Stimulated activated CD8-positive, alpha-beta memory T cell treated with anti-CD3 and anti-CD28 coated beads, Interleukin-12 subunit alpha, Interleukin-12 subunit beta, amount 100 ng/mL, for 1 hour (primary cell): ENCODE measurements around the gene RAD1.

Experiments
- DNase-seq: peaks from one replicate; pipeline ENCODE4 v3.0.0-alpha.2; 2020; ENCODE audit warnings: low read depth

The RAD1 gene

GRCh38 chr5:34915856-34916192 lies 520 bp upstream of the RAD1 start:
- DNase-seq = no peak

- DNase-seq = no peak
These were observed 599 bp downstream of the RAD1 start for GRCh38 chr5:34914671-34915138.

DNA sequence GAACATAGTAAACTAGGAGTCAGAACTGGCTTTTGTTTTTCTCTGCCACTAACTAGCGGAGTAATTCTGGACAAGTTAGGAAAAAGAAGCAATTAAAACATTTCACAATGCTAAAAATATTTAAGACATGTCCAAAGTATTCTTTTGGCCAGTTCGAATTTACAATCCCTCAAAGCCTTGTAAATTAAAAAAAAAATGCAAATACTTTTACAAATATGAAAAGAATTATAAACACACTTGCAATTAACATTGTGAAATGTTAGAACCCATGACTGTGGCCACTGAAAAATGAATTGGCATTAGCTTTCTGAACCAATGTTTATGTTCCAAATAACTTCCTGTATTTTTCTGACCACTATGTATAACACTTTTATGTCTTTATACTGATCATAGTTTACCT lies 2.2 kb downstream of the RAD1 start:
- DNase-seq = no peak

DNA sequence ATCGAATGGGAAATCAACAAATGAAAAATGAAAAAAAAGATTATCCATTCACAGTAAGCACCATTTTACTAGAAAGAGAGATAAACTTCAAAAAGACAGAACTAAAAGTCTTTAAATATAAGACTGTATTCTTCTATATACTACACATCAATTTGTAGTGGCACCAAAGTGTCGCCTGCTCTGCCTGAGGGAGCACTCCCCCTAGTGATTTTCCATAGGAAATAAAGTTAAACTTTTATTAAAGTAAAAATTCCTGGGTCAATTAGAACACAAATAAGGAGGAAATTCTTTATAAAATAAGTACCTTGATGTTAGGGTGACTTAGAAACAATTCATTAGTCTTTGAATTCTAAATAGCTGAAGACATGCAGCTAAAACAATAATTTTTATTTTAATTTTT lies 9.7 kb downstream of the RAD1 start:
- DNase-seq = no peak

GRCh38 chr5:34903260-34903659 lies 12.0 kb downstream of the RAD1 start:
- DNase-seq = no peak

GRCh38 chr5:34900652-34901051 lies 14.7 kb downstream of the RAD1 start:
- DNase-seq = no peak

GRCh38 chr5:34899066-34899465 lies 16.2 kb downstream of the RAD1 start:
- no peak for DNase-seq

GRCh38 chr5:34898258-34898895 lies 16.9 kb downstream of the RAD1 start:
- peak; percentile 44 for DNase-seq

DNA sequence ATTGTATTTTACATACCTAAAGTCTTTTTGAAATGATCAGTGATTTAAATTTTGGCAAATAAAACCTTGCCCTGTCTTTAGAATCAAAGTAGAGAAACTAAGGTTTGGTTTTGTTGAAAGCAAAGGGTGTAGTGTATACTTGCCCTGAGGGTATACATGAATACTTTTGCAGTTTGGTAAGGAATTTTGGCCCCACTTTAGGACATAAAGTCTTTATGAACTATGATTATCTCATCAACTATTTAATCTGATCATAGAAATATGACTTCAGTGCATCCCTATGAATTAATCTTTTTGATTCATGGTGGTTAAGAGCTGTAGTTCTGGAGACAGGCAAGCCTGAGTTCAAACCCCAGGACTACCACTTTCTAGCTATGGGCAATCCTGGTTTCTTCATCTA lies 17.7 kb downstream of the RAD1 start:
- no peak for DNase-seq

- no peak for DNase-seq
These were observed 19.5 kb downstream of the RAD1 start for GRCh38 chr5:34895641-34896419.

- no peak for DNase-seq
These were observed 20.6 kb downstream of the RAD1 start for GRCh38 chr5:34894716-34895115.

DNA sequence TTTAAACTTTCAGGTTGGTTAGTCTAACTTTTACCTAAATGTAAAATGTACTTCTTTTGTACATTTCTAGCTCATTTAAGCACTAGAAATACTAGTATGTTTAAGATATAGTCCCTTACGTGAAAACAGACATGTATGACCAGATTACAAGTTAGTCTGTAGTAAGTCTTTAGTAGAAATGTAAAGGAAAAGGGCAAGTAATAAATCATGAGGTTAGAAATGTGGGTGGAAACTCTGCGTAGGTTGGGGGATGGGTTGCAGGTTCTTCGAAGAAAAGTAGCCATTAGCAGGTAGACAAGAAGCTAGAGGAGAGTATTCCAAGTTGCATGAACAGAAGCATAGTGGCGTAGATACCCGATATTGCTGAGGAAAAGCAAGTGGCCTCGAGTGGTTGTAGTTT lies 22.9 kb downstream of the RAD1 start:
- DNase-seq = no peak

DNA sequence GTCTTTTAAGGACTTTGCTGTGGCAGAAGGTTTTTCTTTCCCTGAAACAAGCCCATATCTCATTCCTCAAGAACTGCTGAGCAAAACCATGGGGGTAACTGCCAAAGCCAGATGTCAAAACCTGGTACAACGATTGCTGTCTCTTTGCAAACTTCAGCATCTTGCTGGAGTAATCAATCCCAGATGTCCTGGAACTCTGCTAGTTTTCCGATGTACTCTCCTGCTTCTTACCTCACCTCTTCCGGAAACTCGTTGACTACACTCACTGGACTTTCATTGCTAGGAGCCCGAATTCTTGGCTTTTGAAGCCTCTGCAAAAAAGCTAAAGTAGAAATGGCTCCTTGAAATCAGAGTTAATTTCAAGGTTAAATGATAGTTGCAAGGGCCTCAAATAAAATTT lies 23.3 kb downstream of the RAD1 start:
- no peak for DNase-seq

DNA sequence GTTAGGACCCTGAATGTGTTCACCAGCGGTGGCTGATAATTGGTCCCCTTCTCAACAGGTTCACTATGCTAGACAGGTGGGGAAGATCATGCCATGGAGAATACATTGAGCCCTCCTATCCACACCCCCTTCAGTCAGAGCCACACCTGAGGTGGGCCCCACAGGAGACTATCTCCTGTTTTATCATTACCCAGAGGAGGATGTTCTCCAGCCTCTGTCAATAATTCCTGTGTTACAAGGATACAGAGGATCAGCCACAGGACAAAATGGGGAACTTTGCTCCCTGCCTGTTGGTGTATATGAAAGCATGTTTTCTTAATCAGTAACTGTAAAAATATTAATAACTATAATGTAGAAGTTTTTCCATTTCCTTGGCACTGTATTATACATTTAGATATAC lies 25.9 kb downstream of the RAD1 start:
- DNase-seq = no peak

DNA sequence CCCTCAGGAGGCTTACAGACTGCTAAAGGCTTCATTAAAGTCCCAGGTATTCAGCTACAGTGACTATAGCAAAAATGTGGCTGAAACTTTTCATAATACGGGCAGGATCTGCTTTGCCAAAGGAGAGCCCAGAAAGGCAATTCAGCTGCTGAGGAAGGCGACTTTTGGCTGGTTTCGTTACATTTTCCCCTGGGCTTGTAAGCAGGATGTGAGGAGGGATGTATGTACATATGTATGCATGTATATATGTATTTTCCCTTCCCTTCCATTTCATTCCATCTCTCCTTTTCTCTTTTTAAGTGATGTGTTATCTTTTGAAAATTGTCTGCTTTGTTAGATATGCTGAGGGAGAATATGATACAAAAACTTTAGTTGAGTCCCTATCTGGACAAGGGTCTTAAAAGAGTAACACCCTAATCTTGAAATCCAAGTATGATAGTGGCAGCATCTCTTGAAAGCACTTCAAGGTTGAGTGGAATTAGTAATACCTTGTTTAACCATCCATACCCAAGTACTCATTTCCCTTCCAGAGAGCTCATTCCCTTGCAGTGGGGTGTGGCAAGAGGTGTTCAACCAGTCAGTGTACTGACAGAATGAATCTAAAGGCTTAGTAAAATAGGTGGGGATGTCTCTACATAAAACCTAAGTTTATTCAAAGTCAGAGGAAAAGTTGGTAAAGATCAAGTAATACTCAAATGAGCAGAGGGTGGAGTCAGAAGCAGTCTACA lies 28.7 kb downstream of the RAD1 start:
- DNase-seq = no peak

DNA sequence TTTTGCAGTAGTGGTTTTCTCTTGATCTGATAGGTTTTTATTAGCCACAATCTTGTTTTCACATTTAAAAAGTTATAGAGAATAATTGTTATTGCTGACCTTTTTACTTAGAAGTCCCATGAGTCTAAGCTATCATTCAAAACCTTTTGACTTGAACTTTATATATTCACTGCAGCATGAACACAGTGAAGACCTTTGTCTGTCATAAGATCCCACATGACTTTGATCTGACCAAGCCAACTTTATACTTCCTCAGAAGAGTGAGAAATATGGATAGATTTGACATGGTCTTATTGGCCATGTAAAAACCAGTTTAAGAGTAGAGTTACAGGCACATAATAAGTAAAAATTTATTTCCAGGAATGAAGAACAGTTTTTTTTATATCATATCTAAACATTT lies 34.1 kb downstream of the RAD1 start:
- DNase-seq = no peak

DNA sequence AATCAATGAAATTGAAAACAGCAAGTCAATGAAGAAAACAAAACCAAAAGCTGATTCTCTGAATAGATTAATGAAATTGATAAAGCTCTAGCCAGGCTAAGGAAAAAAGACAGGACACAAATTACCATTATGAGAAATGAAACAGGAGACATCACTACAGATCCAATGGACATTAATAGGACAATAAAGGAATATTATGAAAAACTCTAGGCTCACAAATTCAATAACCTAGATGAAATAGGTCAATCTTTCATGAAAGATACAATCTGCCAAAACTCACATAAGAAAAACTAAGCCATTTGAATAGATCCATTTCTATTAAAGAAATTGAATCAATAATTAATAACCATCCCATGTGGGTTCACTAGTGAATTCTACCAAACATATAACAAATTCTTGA lies 39.0 kb downstream of the RAD1 start:
- DNase-seq = no peak

GRCh38 chr5:34870382-34870781 lies 44.9 kb downstream of the RAD1 start:
- no peak for DNase-seq

GRCh38 chr5:34869256-34869655 lies 46.0 kb downstream of the RAD1 start:
- DNase-seq = no peak

- DNase-seq = no peak
These were observed 46.5 kb downstream of the RAD1 start for GRCh38 chr5:34868791-34869190.

- DNase-seq = no peak
These were observed 47.6 kb downstream of the RAD1 start for GRCh38 chr5:34867660-34868059.

DNA sequence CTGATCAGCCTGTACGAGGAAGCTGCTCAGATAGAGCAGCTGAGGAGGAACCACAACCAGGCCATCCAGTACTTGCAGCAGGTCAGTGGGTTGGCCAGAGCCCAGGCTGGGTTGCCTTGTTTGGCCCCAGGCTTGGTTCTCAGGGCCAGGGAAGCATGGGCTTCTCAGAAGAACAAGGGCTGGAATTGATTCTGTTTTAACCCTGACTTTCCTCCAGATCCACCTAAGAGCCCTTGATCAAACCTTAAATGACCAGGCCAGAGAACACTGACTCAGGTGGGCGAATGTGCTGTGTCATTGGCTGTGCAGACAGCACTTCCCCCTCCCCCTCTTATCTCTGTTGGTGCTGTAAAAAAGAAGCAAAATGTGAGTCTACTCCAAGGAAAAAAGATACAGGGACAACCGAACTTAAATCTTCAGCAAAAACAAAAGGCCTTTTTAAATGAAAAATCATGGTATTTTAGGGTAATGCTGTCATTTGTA lies 48.3 kb downstream of the RAD1 start:
- no peak for DNase-seq

GRCh38 chr5:34865091-34865490 lies 50.2 kb downstream of the RAD1 start:
- DNase-seq = no peak
